BLaER1 treated with 17β-estradiol and CSF1 and Interleukin-3, amounts not matched to agents 10 nM and 100 nM (cell line): ENCODE results near the gene MBP.

Experiments
- H3K27ac ChIP-seq, 11 experiments: shearing (Covaris generic); formaldehyde crosslinking; 2 replicates each; pipeline ENCODE4 v1.8.1; 2022
- H3K27me3 ChIP-seq, 11 experiments: shearing (Covaris generic); formaldehyde crosslinking; 2 replicates each; pipeline ENCODE4 v1.8.1; 2022
- H3K36me3 ChIP-seq, 11 experiments: shearing (Covaris generic); formaldehyde crosslinking; 2 replicates each; pipeline ENCODE4 v1.8.1; 2022
- H3K4me1 ChIP-seq, 10 experiments: shearing (Covaris generic); formaldehyde crosslinking; 2 replicates each; pipeline ENCODE4 v1.8.1; 2022
- H3K4me2 ChIP-seq, 11 experiments: shearing (Covaris generic); formaldehyde crosslinking; 2 replicates each; pipeline ENCODE4 v1.8.1; 2022
- H3K4me3 ChIP-seq, 10 experiments: shearing (Covaris generic); formaldehyde crosslinking; 2 replicates each; pipeline ENCODE4 v1.8.1; 2022
- H3K9ac ChIP-seq, 11 experiments: shearing (Covaris generic); formaldehyde crosslinking; 2 replicates each; pipeline ENCODE4 v1.8.1; 2022
- H3K9me3 ChIP-seq, 11 experiments: shearing (Covaris generic); formaldehyde crosslinking; replicated peaks in 1 of 11; 2 replicates each; pipeline ENCODE4 v1.8.1; 2022
- H4K20me1 ChIP-seq, 11 experiments: shearing (Covaris generic); formaldehyde crosslinking; 2 replicates each; pipeline ENCODE4 v1.8.1; 2022
- Cebpa-rat ChIP-seq, 11 experiments: shearing (Covaris generic); IDR thresholded peaks; 2 replicates each; pipeline ENCODE4 v1.8.1; 2022

MBP gene

DNA sequence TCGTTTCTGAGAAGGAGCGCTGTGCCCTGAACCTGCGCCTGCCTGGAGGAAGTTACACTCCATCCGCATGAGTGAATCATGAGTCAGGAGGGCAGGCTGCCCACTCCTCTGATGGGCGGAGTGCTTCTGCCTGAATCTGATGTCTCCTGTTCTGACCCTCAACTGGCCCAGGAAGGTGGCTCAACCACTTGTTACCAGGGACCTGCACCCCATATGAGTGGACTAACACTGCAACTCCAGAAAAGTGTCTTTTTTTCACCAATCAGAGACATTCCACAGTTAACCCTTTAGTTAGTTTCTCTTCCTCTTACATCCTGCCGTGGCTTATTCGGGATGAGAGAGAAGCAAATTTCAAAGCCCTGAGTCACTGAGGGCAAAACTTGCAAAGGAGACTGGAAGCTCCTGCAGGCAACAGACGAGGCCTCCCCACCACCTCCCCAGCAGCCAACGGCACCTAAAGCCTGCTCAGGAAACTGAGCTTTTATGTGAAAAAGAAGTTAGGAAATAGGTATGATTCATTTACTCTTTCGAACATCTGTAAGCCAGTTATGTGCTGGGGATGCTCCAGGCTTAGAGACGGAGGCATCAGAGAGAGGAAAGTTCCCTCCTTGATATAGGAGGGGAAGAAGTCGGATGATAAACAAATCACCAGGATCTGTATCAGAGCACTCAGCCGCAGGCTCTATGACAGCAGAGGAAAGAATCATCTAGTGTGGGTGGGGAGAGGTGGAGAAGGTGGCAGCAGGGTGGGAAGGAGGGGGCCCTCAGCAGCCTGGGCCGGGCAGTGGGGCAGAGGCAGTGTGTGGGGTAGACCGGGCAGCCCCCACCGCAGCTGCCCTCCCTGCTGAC lies 30.9 kb downstream of the MBP start:
- Histone ChIP-seq H3K9me3 (peaks cover 0 to 5% (median 0%) of the 10 kb centered on the region in 11 experiments; a peak in 1 of 22 replicates), H3K27ac (peak overlapping the region; percentile 75 to 94 (median 88)), H3K4me2 (peak overlapping the region; percentile 80 to 97 (median 89)), H4K20me1 (peaks cover 0 to 77% (median 9%) of the 10 kb centered on the region in 11 experiments; a peak in 10 of 22 replicates), H3K36me3 (peaks cover 55 to 86% (median 72%) of the 10 kb centered on the region in 11 experiments), H3K4me3 (peak overlapping the region in 9 of 10 experiments; percentile 21 to 60 (median 38); a peak in 16 of 20 replicates), H3K4me1 (peaks cover 93 to 100% (median 99%) of the 10 kb centered on the region in 10 experiments), H3K27me3 (no peaks in the 10 kb centered on the region), H3K9ac (peak overlapping the region; percentile 70 to 83 (median 77))
- TF ChIP-seq Cebpa-rat (IDR thresholded peaks at IDR 0.05): no peak

DNA sequence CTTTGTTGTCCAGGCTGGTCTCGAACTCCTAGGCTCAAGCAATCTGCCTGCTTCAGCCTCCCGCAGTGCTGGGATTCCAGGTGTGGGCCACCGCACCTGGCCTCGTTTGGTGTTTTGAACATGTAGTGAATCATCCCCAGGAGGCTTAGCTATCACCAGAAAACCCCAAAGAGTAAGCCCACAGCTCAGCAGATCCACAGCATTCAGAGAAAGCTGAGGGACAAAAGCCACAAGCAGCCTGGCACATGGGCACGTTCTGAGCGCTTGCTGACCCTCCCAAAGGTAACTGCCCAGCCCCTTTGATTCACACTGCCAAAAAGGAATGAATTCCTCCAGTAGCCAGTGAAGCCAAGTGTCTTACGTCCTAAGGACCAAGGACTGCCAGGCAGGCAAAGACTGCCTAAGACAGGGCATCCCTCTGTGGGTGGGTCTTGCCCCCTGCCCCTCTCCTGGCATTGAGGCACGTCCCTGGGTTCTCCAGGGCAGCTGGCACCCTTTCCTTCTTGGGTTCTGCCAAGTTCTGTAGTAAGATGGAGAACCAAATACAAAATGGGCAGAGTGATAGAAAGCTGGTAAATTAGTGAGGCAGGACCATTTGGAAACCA lies 31.7 kb downstream of the MBP start:
- H3K9ac ChIP-seq: peak overlapping the region; percentile 70 to 83 (median 77)
- no peaks in the 10 kb centered on the region for H3K27me3 ChIP-seq
- no peaks in the 10 kb centered on the region for H3K9me3 ChIP-seq
- peaks cover 60 to 86% (median 71%) of the 10 kb centered on the region in 11 experiments for H3K36me3 ChIP-seq
- peaks cover 88 to 100% (median 99%) of the 10 kb centered on the region in 10 experiments for H3K4me1 ChIP-seq
- peak overlapping the region in 4 of 10 experiments; percentile 21 to 54 (median 35); a peak in 7 of 20 replicates for H3K4me3 ChIP-seq
- TF ChIP-seq Cebpa-rat (IDR thresholded peaks at IDR 0.05): no peak
- H4K20me1 ChIP-seq: peaks cover 0 to 69% (median 5%) of the 10 kb centered on the region in 11 experiments; a peak in 12 of 22 replicates
- H3K4me2 ChIP-seq: peak overlapping the region; percentile 80 to 97 (median 89)
- peak overlapping the region; percentile 75 to 94 (median 88) for H3K27ac ChIP-seq

GRCh38 chr18:77099485-77100370 lies 32.9 kb downstream of the MBP start:
- Histone ChIP-seq H3K9ac (peak overlapping the region in 10 of 11 experiments; percentile 1 to 83 (median 76); a peak in 16 of 22 replicates), H3K4me2 (peak overlapping the region; percentile 80 to 97 (median 89))

GRCh38 chr18:77098538-77099174 lies 33.9 kb downstream of the MBP start:
- Histone ChIP-seq H3K27ac (peak overlapping the region; percentile 62 to 94 (median 88)), H3K9ac (peak overlapping the region in 9 of 11 experiments; percentile 25 to 82 (median 64); a peak in 12 of 22 replicates), H3K4me2 (peak overlapping the region; percentile 80 to 97 (median 89)), H3K36me3 (peaks cover 59 to 86% (median 71%) of the 10 kb centered on the region in 11 experiments), H3K4me3 (no peak overlapping the region), H3K27me3 (no peaks in the 10 kb centered on the region), H3K9me3 (no peaks in the 10 kb centered on the region), H4K20me1 (peaks cover 0 to 70% (median 5%) of the 10 kb centered on the region in 11 experiments; a peak in 12 of 22 replicates), H3K4me1 (peaks cover 87 to 100% (median 96%) of the 10 kb centered on the region in 10 experiments)
- TF ChIP-seq Cebpa-rat (IDR thresholded peaks at IDR 0.05): no peak

More at GRCh38 chr18:77099485-77100370, 32.9 kb downstream of the MBP start:
- peaks cover 61 to 86% (median 71%) of the 10 kb centered on the region in 11 experiments for H3K36me3 ChIP-seq
- peak overlapping the region in 3 of 10 experiments; percentile 1 to 30 (median 4); a peak in 3 of 20 replicates for H3K4me3 ChIP-seq
- H3K27ac ChIP-seq: peak overlapping the region; percentile 19 to 94 (median 88); a peak in 21 of 22 replicates
- no peaks in the 10 kb centered on the region for H3K27me3 ChIP-seq
- peaks cover 92 to 100% (median 99%) of the 10 kb centered on the region in 10 experiments for H3K4me1 ChIP-seq
- no peak for TF ChIP-seq Cebpa-rat (IDR thresholded peaks at IDR 0.05)
- peaks cover 0 to 67% (median 5%) of the 10 kb centered on the region in 11 experiments; a peak in 11 of 22 replicates for H4K20me1 ChIP-seq
- no peaks in the 10 kb centered on the region for H3K9me3 ChIP-seq

- TF ChIP-seq Cebpa-rat (IDR thresholded peaks at IDR 0.05): no peak
- Histone ChIP-seq H3K9me3 (no peaks in the 10 kb centered on the region), H3K4me2 (peak overlapping the region in 10 of 11 experiments; percentile 10 to 97 (median 86); a peak in 15 of 22 replicates), H3K4me1 (peaks cover 81 to 98% (median 89%) of the 10 kb centered on the region in 10 experiments), H3K4me3 (no peak overlapping the region), H3K27ac (peak overlapping the region; percentile 22 to 94 (median 86); a peak in 20 of 22 replicates), H4K20me1 (peaks cover 0 to 76% (median 11%) of the 10 kb centered on the region in 11 experiments; a peak in 17 of 22 replicates), H3K9ac (peak overlapping the region in 7 of 11 experiments; percentile 25 to 64 (median 38); a peak in 7 of 22 replicates), H3K27me3 (no peaks in the 10 kb centered on the region), H3K36me3 (peaks cover 59 to 86% (median 71%) of the 10 kb centered on the region in 11 experiments)
These were observed 34.6 kb downstream of the MBP start for GRCh38 chr18:77098029-77098428.

GRCh38 chr18:77096936-77097886 lies 35.4 kb downstream of the MBP start:
- H3K4me3 ChIP-seq: no peak overlapping the region
- peaks cover 63 to 89% (median 78%) of the 10 kb centered on the region in 11 experiments for H3K36me3 ChIP-seq
- H3K9me3 ChIP-seq: no peaks in the 10 kb centered on the region
- H3K4me1 ChIP-seq: peaks cover 73 to 96% (median 81%) of the 10 kb centered on the region in 10 experiments
- no peak for TF ChIP-seq Cebpa-rat (IDR thresholded peaks at IDR 0.05)
- H3K27me3 ChIP-seq: no peaks in the 10 kb centered on the region
- peak overlapping the region; percentile 19 to 94 (median 86); a peak in 19 of 22 replicates for H3K27ac ChIP-seq
- peak overlapping the region in 9 of 11 experiments; percentile 3 to 97 (median 85); a peak in 16 of 22 replicates for H3K4me2 ChIP-seq
- peaks cover 3 to 81% (median 19%) of the 10 kb centered on the region in 11 experiments; a peak in 18 of 22 replicates for H4K20me1 ChIP-seq
- peak overlapping the region in 6 of 11 experiments; percentile 7 to 64 (median 34); a peak in 6 of 22 replicates for H3K9ac ChIP-seq
